Loucy (cell line): ENCODE data around the gene MMP17.

Source experiments
- H2AFZ ChIP-seq: fragments of 200-600 bp; sonication (generic); 2 replicates; pipeline ENCODE4 v1.6.0; 2016; ENCODE audit warnings: antibody characterized with exemption, mild to moderate bottlenecking, low read length, moderate library complexity
- H3F3A ChIP-seq: fragments of 200-600 bp; 2 replicates; pipeline ENCODE4 v1.6.0; 2016; ENCODE audit warnings: antibody characterized with exemption, low read depth, mild to moderate bottlenecking
- H3K27me3 ChIP-seq: fragments of 200-600 bp; sonication (generic); 2 replicates; pipeline ENCODE4 v1.6.1; 2014; ENCODE audit warnings: low read length, mild to moderate bottlenecking; ENCODE audit not compliant: insufficient read depth, poor library complexity, severe bottlenecking
- H3K36me3 ChIP-seq: fragments of 200-600 bp; sonication (generic); 2 replicates; pipeline ENCODE4 v1.6.1; 2016; ENCODE audit warnings: low read length; ENCODE audit not compliant: insufficient read depth
- H3K4me1 ChIP-seq: fragments of 200-600 bp; sonication (generic); 2 replicates; pipeline ENCODE4 v1.5.1; 2014; ENCODE audit warnings: low read length, mild to moderate bottlenecking; ENCODE audit not compliant: insufficient read depth, poor library complexity, severe bottlenecking
- H3K4me2 ChIP-seq: fragments of 200-600 bp; sonication (generic); 2 replicates; pipeline ENCODE4 v1.6.0; 2014; ENCODE audit warnings: antibody characterized with exemption, low read length, low read depth, mild to moderate bottlenecking; ENCODE audit not compliant: poor library complexity, severe bottlenecking
- H3K4me3 ChIP-seq: fragments of 200-600 bp; sonication (generic); 2 replicates; pipeline ENCODE4 v1.5.1; 2014; ENCODE audit warnings: low read length, mild to moderate bottlenecking, mixed read lengths; ENCODE audit not compliant: poor library complexity, severe bottlenecking
- H3K79me2 ChIP-seq: fragments of 200-600 bp; sonication (generic); 2 replicates; pipeline ENCODE4 v1.6.1; 2014; ENCODE audit warnings: low read length; ENCODE audit not compliant: insufficient read depth
- H3K9ac ChIP-seq: fragments of 200-600 bp; sonication (generic); 2 replicates; pipeline ENCODE4 v1.6.0; 2014; ENCODE audit warnings: mild to moderate bottlenecking, low read depth, low read length, moderate library complexity; ENCODE audit not compliant: poor library complexity, severe bottlenecking
- H3K9me2 ChIP-seq: fragments of 200-600 bp; sonication (generic); replicated peaks from 2 replicates; pipeline ENCODE4 v1.6.1; 2016; ENCODE audit warnings: low read depth, low read length, mixed read lengths
- H3K9me3 ChIP-seq: fragments of 200-600 bp; sonication (generic); 2 replicates; pipeline ENCODE4 v1.6.1; 2014; ENCODE audit warnings: mild to moderate bottlenecking, antibody characterized with exemption, low read length, low read depth; ENCODE audit not compliant: insufficient read depth
- H4K20me1 ChIP-seq: fragments of 200-600 bp; sonication (generic); 2 replicates; pipeline ENCODE4 v1.6.0; 2014; ENCODE audit warnings: antibody characterized with exemption, low read length, mild to moderate bottlenecking; ENCODE audit not compliant: insufficient read depth, poor library complexity, severe bottlenecking
- CTCF ChIP-seq: fragments of 200-600 bp; sonication (generic); conservative IDR thresholded peaks from 2 replicates; pipeline ENCODE4 v1.5.1; 2014; ENCODE audit warnings: mild to moderate bottlenecking, antibody characterized with exemption, low read length
- EZH2phosphoT487 ChIP-seq: fragments of 200-600 bp; IDR thresholded peaks from 2 replicates; pipeline ENCODE4 v1.6.1; 2018; ENCODE audit warnings: antibody characterized with exemption, mild to moderate bottlenecking, moderate library complexity, borderline replicate concordance

The MMP17 gene

GRCh38 chr12:131847456-131847855 lies 19.3 kb downstream of the MMP17 start:
- no peaks in the 10 kb centered on the region for H3K9me2 ChIP-seq
- TF ChIP-seq CTCF (no peak), EZH2phosphoT487 (no peak)
- H3K27me3 ChIP-seq = no peaks in the 10 kb centered on the region
- H3K9ac ChIP-seq = no peak overlapping the region
- no peak overlapping the region for H3K4me3 ChIP-seq
- no peak overlapping the region for H2AFZ ChIP-seq
- H3K4me2 ChIP-seq = no peak overlapping the region
- peaks cover 17% of the 10 kb centered on the region for H3K4me1 ChIP-seq
- H3K79me2 ChIP-seq = peaks cover 3% of the 10 kb centered on the region; the same call in 1 of the 2 replicates
- no peaks in the 10 kb centered on the region for H3K36me3 ChIP-seq
- H4K20me1 ChIP-seq = no peaks in the 10 kb centered on the region
- no peaks in the 10 kb centered on the region for H3F3A ChIP-seq
- H3K9me3 ChIP-seq = no peaks in the 10 kb centered on the region

DNA sequence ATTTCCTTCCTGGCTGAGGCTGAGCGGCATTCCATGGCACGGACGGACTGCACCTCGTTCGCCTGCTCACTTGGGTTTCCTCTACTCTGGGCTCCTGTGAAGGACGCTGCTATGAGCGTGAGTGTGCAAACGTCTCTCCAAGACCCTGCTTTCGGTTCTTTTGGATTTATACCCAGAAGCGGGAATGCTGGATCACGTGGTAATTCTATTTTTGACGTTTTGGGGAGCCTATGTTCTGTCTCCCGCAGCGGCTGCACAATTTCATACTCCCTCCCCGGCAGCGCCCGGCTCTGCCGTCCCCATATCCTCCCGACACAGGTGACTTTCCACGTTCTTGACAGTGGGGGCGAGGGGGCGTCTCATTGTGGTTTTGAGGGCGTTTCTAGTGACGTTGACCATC lies 20.6 kb downstream of the MMP17 start:
- Histone ChIP-seq H3K36me3 (no peaks in the 10 kb centered on the region), H4K20me1 (no peaks in the 10 kb centered on the region), H3K9me3 (no peaks in the 10 kb centered on the region), H3K4me3 (no peak overlapping the region), H2AFZ (no peak overlapping the region), H3F3A (no peaks in the 10 kb centered on the region), H3K4me1 (peaks cover 28% of the 10 kb centered on the region), H3K79me2 (peaks cover 3% of the 10 kb centered on the region; the same call in 1 of the 2 replicates), H3K9ac (no peak overlapping the region), H3K27me3 (no peaks in the 10 kb centered on the region), H3K4me2 (no peak overlapping the region), H3K9me2 (no peaks in the 10 kb centered on the region)
- TF ChIP-seq CTCF (no peak), EZH2phosphoT487 (no peak)

DNA sequence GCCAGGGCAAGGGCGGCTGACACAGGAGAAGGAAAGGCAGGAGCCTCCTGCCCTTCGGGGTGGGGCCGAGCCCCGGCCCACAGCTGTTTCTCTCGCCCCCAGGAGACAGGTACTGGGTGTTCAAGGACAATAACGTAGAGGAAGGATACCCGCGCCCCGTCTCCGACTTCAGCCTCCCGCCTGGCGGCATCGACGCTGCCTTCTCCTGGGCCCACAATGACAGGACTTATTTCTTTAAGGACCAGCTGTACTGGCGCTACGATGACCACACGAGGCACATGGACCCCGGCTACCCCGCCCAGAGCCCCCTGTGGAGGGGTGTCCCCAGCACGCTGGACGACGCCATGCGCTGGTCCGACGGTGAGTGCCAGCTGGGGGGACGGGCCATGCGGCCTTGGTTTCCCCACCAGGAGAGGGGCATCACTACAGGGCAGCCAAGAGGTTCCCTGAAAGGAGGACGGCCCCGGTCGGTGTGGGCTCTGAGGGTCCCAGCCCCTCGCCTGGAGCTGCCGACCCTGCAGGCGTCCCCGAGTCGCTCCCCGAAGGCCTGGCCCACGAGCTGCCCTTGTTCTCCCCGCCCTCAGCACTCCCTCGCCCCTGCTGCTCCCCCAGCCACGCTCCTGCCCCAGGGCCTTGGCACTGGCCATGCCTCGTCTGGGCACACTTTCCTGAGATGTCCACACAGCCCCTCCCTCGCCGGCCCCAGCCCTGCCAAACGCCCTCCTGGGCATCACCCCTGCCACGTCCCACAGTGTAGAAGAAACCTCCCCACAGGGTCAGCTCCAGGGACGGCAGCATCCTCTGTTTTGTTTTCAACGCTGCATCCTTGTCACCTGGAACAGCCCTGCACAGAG lies 21.7 kb downstream of the MMP17 start:
- Histone ChIP-seq H3K9me2 (no peaks in the 10 kb centered on the region), H4K20me1 (no peaks in the 10 kb centered on the region), H3K9me3 (no peaks in the 10 kb centered on the region), H3K4me2 (no peak overlapping the region), H3K36me3 (no peaks in the 10 kb centered on the region), H3K79me2 (peaks cover 3% of the 10 kb centered on the region; the same call in 1 of the 2 replicates), H2AFZ (no peak overlapping the region), H3K4me1 (peaks cover 37% of the 10 kb centered on the region), H3K4me3 (no peak overlapping the region), H3K27me3 (no peaks in the 10 kb centered on the region), H3K9ac (no peak overlapping the region), H3F3A (no peaks in the 10 kb centered on the region)
- no peak for TF ChIP-seq EZH2phosphoT487
- no peak for TF ChIP-seq CTCF
